ENCODE measurements around the gene STPG3.
A peak's percentile ranks its signal among the peaks of the same experiment; 100 is the strongest.

STPG3 gene

DNA sequence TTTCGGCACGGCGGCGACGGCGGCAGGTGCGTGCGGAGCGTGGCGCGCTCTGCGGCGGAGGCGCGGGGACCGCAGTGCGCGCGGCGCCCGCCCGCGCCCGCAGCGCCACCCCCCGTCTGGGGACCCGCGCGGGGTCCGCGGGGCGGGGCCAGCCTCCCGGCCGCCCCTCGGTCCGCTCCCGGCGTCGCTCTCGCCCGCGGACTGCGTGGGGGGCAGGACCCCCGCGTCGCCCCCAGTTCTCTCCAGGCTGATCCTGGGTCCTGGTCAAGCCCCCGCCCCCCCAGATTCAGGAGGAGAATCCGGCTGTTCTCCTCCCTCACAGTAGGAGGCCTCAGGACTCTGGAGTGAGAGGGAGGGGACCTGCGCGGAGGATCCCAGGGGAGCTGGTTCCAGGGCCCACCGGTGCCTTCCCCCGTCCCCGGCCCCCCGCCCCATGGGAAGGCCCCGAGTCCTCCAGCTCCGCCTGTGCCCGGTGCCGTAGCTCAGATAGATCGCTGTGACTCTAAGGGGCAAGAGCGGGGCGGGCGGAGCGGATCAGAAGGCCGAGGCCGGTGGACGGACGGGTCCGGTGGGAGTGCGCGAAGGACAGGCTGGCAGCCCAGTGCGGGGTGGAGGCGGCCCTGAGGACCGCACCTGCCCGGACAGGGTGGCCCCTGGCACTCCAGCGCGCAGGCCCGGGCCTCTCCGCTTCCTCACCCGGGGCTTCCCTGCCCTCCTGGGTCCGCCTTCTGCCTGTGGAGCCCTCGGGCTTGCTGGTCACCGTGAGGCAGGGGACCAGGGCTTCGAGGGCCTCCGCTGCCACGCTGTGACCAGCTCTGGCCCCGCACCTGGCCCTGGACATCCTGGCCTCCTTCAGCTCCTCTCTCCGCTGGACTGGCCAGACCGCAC is 28.7 kb upstream of the STPG3 start, which contains the start of gene RNF208:
RNF208 (minus strand) TSS at position 51 of the 888 bp plus-strand sequence. CDS start 1,028 bp downstream, outside the sequence.
- no peak for DNase-seq (ENCODE audit: low read depth in 2 of 2)

- DNase-seq (ENCODE audit: low read depth in 2 of 2), result peak; percentile 93 to 97
Measured at GRCh38 chr9:137223078-137223970, 27.8 kb upstream of the STPG3 start.

- no peak for DNase-seq (ENCODE audit: low read depth in 2 of 2)
Measured at GRCh38 chr9:137224830-137225694, 26.0 kb upstream of the STPG3 start, which contains the start of gene CYSRT1. Gene CYSRT1, plus strand, starts transcription at chr9:137225174. Its CDS starts 448 bp downstream, at chr9:137225622.

- DNase-seq (ENCODE audit: low read depth in 2 of 2), result no peak
Measured at GRCh38 chr9:137225699-137226331, 25.3 kb upstream of the STPG3 start.

DNA sequence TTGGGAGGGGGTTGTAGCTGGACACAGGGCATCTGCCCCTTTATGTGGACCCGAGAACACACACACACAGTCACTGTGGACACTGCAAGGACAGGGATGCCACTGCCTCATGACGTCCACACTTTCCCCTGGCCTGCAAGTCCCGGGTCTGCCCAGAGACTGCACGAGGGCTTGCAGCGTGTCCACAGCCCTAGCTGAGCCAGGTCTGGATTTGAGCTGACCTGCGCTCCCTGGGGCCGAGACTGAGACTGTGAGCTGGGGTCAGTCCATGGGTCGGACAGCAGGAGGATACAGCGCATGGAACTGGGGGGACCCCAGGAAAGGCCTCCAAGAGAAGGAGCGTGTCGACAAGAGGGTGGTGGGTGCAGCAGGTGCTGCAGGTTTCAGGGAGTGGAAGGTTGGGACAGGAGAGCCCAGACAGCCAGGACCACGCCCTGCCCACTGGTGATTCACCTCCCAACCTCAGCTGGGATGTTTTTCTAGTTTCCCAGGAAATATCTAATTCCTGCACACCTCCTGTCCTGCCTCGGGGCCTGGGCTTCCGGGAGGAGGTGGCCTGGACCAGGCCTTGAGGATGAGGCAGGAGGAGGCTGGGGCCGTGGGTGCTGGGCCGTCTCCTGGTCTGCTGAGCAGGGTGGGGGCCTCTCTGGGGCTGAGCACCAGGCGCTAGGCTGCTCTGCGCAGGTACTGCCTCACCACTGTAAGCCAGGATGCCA is 24.6 kb upstream of the STPG3 start:
- no peak for DNase-seq (ENCODE audit: low read depth in 2 of 2)

- DNase-seq (ENCODE audit: low read depth in 2 of 2), result peak; percentile 60 to 72
Measured at GRCh38 chr9:137227054-137227852, 23.8 kb upstream of the STPG3 start, which contains the start of gene RNF224. Gene RNF224, plus strand, starts transcription at chr9:137227502. Its CDS starts 834 bp downstream, at chr9:137228336.

GRCh38 chr9:137227853-137228505 is 23.1 kb upstream of the STPG3 start:
- DNase-seq (ENCODE audit: low read depth in 2 of 2), result no peak

DNA sequence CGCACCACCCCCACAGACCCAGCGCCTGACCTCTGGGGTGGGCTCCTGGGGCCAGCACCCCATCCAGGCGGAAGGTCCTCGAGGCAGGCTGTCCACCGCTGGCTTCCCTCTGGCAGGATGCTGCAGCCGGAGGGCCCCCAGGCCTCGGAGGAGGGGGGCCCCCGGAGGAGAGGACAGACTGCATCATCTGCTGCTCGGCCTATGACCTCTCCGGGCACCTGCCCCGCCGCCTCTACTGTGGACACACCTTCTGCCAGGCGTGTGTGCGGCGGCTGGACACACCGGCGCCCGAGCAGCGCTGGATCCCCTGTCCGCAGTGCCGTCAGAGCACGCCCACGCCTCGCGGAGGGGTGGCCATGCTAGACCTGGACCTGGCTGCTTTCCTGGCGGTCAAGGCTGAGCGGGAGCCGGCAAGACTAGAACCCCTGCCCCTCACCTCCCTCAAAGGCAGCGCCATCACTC is 22.5 kb upstream of the STPG3 start:
- DNase-seq (ENCODE audit: low read depth in 2 of 2), result no peak

- DNase-seq (ENCODE audit: low read depth in 2 of 2), result no peak
Measured at GRCh38 chr9:137228968-137229896, 21.9 kb upstream of the STPG3 start.

GRCh38 chr9:137229903-137230704 is 21.0 kb upstream of the STPG3 start:
- no peak for DNase-seq (ENCODE audit: low read depth in 2 of 2)

GRCh38 chr9:137230705-137231371 is 20.2 kb upstream of the STPG3 start, which contains the start of gene SLC34A3:
Gene SLC34A3, plus strand, starts transcription at chr9:137230901. Its CDS starts 802 bp downstream, at chr9:137231703.
- DNase-seq (ENCODE audit: low read depth in 2 of 2), result no peak

- DNase-seq (ENCODE audit: low read depth in 2 of 2), result no peak
Measured at GRCh38 chr9:137231372-137232039, 19.6 kb upstream of the STPG3 start.

GRCh38 chr9:137232101-137232500 is 19.0 kb upstream of the STPG3 start:
- no peak for DNase-seq (ENCODE audit: low read depth in 2 of 2)

DNA sequence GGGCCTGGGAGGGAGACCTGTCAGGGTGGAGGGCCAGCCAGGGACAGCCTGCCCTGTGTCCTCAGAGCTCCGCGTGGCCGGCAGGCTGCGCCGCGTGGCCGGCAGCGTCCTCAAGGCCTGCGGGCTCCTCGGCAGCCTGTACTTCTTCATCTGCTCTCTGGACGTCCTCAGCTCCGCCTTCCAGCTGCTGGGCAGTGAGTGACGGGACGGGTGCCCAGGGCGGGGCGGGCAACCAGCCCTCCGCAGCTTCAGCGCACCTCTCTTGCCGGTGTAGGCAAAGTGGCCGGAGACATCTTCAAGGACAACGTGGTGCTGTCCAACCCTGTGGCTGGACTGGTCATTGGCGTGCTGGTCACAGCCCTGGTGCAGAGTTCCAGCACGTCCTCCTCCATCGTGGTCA is 18.6 kb upstream of the STPG3 start:
- no peak for DNase-seq (ENCODE audit: low read depth in 2 of 2)

Measured in stimulated activated CD8-positive, alpha-beta memory T cell treated with anti-CD3 and anti-CD28 coated beads, Interleukin-2, amount 100 ng/mL, for 1 hour (primary cell).